WI38 (cell line): ENCODE data around the gene COQ9.
A peak's percentile ranks its signal among the peaks of the same experiment; 100 is the strongest.

Experiments used
- H3K4me3 ChIP-seq: 2 replicates; pipeline ENCODE4 v1.5.1; 2011; ENCODE audit warnings: low read depth, mild to moderate bottlenecking, control low read depth, low read length
- CTCF ChIP-seq: IDR thresholded peaks from 2 replicates; pipeline ENCODE4 v1.5.1; 2012; ENCODE audit warnings: low read depth, mild to moderate bottlenecking, control low read depth, low read length

Gene COQ9

GRCh38 chr16:57413733-57414132, 33.5 kb upstream of the COQ9 start:
- no peak for TF ChIP-seq CTCF
- H3K4me3 ChIP-seq, result no peak overlapping the region

- H3K4me3 ChIP-seq, result no peak overlapping the region
- no peak for TF ChIP-seq CTCF
These were observed 31.2 kb upstream of the COQ9 start for GRCh38 chr16:57416084-57416483.

- no peak for TF ChIP-seq CTCF
- no peak overlapping the region for H3K4me3 ChIP-seq
These were observed 27.8 kb upstream of the COQ9 start for GRCh38 chr16:57419506-57419905.

- TF ChIP-seq CTCF, result peak; percentile 89
- H3K4me3 ChIP-seq, result no peak overlapping the region
These were observed 25.0 kb upstream of the COQ9 start for GRCh38 chr16:57422026-57422944.

- TF ChIP-seq CTCF, result no peak
- H3K4me3 ChIP-seq, result no peak overlapping the region
These were observed 24.1 kb upstream of the COQ9 start for GRCh38 chr16:57423152-57423551.

GRCh38 chr16:57424583-57424982, 22.7 kb upstream of the COQ9 start:
- no peak overlapping the region for H3K4me3 ChIP-seq
- no peak for TF ChIP-seq CTCF

- TF ChIP-seq CTCF, result no peak
- H3K4me3 ChIP-seq, result no peak overlapping the region
These were observed 20.9 kb upstream of the COQ9 start for GRCh38 chr16:57426356-57426755.
